K562 (cell line): Measurements from ENCODE around the gene CPED1. TPM values are rescaled to one million over a fixed set of nuclear protein-coding genes. Genes with fewer than 3 reads are reported as not detected.

ENCODE experiments used
- ATAC-seq: fragments of 200-7000 bp; cut with Tn5 transposase; 3 replicates; pipeline ENCODE4 v1.9.1; 2020; ENCODE audit warnings: moderate library complexity
- BruUV-seq: library from RNA; stranded (reverse); fragments of 400-500 nt; replicated peaks from 2 replicates; lab custom pipeline; 2021; lab: Mats Ljungman, UMichigan
- CTCF ChIA-PET: fragments of 300-600 bp; formaldehyde crosslinking; extraction: SDS; loops from one replicate; lab custom pipeline; 2021; ENCODE audit warnings: low intra/inter-chr PET ratio; lab: Yijun Ruan, JAX
- POLR2A ChIA-PET: fragments of 300-600, 350-650 bp; sonication (Branson Sonifier 250); formaldehyde crosslinking; extraction: SDS; loops from one replicate; lab custom pipeline; 2021; ENCODE audit warnings: antibody characterized with exemption, inconsistent platforms; lab: Yijun Ruan, JAX
- DNase-seq, 4 experiments: peaks; one replicate each; pipeline versions ENCODE4 v3.0.0 to v3.0.0-alpha.2; 2011 to 2018; ENCODE audit warnings: low spot score in 3 of 4, mixed read lengths in 3 of 4; ENCODE audit errors: extremely low read depth in 1 of 4
- FAIRE-seq: peaks from 2 replicates; lab custom pipeline; 2011; peaks lifted over from hg19 to GRCh38; lab: Jason Lieb, UNC
- H2AFZ ChIP-seq: 2 replicates; pipeline ENCODE4 v1.6.0; 2011; ENCODE audit warnings: low read depth, low read length, control low read depth, inconsistent platforms
- H3K27ac ChIP-seq: fragments of 200-600 bp; 3 replicates; pipeline ENCODE4 v1.8.0; 2011; ENCODE audit warnings: low read depth, mild to moderate bottlenecking, control low read depth, inconsistent platforms, low read length, moderate library complexity, mixed read lengths; ENCODE audit errors: extremely low read depth
- H3K27me3 ChIP-seq, 2 experiments: fragments of 300-600 bp in 1 of 2; 2 replicates in 1 of 2; 3 replicates in 1 of 2; pipeline versions ENCODE4 v1.6.0 to v1.8.0; 2011; ENCODE audit warnings: inconsistent platforms in 2 of 2, low read length in 2 of 2, mild to moderate bottlenecking in 1 of 2, mixed read lengths in 1 of 2, moderate library complexity in 1 of 2; ENCODE audit not compliant: control insufficient read depth in 2 of 2, insufficient read depth in 2 of 2
- H3K36me3 ChIP-seq: fragments of 300-600 bp; 3 replicates; pipeline ENCODE4 v1.8.0; 2011; ENCODE audit warnings: mild to moderate bottlenecking, low read length, inconsistent platforms; ENCODE audit not compliant: control insufficient read depth, insufficient read depth
- H3K4me1 ChIP-seq, 2 experiments: fragments of 200-600 bp in 1 of 2; replicated peaks in 1 of 2; 2 replicates in 1 of 2; 3 replicates in 1 of 2; pipeline versions ENCODE4 v1.5.1 to v1.8.0; 2011; ENCODE audit warnings: inconsistent platforms in 2 of 2, low read length in 2 of 2, mild to moderate bottlenecking in 1 of 2, mixed read lengths in 1 of 2, moderate library complexity in 1 of 2; ENCODE audit not compliant: control insufficient read depth in 2 of 2, insufficient read depth in 2 of 2
- H3K4me2 ChIP-seq: 2 replicates; pipeline ENCODE4 v1.6.1; 2011; ENCODE audit warnings: low read length, control low read depth, inconsistent platforms, mixed read lengths; ENCODE audit not compliant: insufficient read depth
- H3K4me3 ChIP-seq: fragments of 200-600 bp; sonication (generic), shearing (Covaris generic); 2 replicates; pipeline ENCODE4 v1.5.1; 2016; ENCODE audit warnings: control low read depth, inconsistent platforms
- H3K79me2 ChIP-seq: fragments of 200-600 bp; 3 replicates; pipeline ENCODE4 v1.8.0; 2011; ENCODE audit warnings: low read length, inconsistent platforms; ENCODE audit not compliant: control insufficient read depth, insufficient read depth
- H3K9ac ChIP-seq, 2 experiments: 2 replicates each; pipeline versions ENCODE4 v1.6.0 to v1.6.1; 2011; ENCODE audit warnings: low read depth in 2 of 2, low read length in 2 of 2, control low read depth in 1 of 2, inconsistent platforms in 1 of 2, mild to moderate bottlenecking in 1 of 2, mixed read lengths in 1 of 2; ENCODE audit not compliant: insufficient read depth in 1 of 2
- H3K9me1 ChIP-seq: one replicate; pipeline ENCODE4 v1.6.0; 2011; ENCODE audit warnings: inconsistent platforms, mild to moderate bottlenecking, low read length, moderate library complexity; ENCODE audit not compliant: control insufficient read depth, insufficient read depth
- H3K9me3 ChIP-seq: replicated peaks from 2 replicates; pipeline ENCODE4 v1.5.1; 2011; ENCODE audit warnings: low read depth, low read length, inconsistent platforms; ENCODE audit not compliant: control insufficient read depth, insufficient read depth
- H4K20me1 ChIP-seq: replicated peaks from 2 replicates; pipeline ENCODE4 v1.6.1; 2011; ENCODE audit warnings: low read length, inconsistent platforms, mixed read lengths; ENCODE audit not compliant: control insufficient read depth, insufficient read depth
- CEBPG ChIP-seq, 3 experiments: fragments of 200-800 bp in 1 of 3; sonication (Bioruptor generic) in 1 of 3; sonication (generic) in 1 of 3; formaldehyde crosslinking in 1 of 3; IDR thresholded peaks in 2 of 3; conservative IDR thresholded peaks in 1 of 3; 2 replicates each; pipeline versions ENCODE4 v1.6.1 to v1.8.0; 2016 to 2022; ENCODE audit warnings: missing compliant biosample characterization in 2 of 3, missing genetic modification characterization in 2 of 3, mild to moderate bottlenecking in 1 of 3, missing genetic modification reagents in 1 of 3
- ELF2 ChIP-seq: fragments of 250-450 bp; sonication (Bioruptor Pico); IDR thresholded peaks from 2 replicates; pipeline ENCODE4 v1.5.0; 2021; ENCODE audit warnings: mild to moderate bottlenecking
- HEY1 ChIP-seq: fragments of 250-450 bp; sonication (Bioruptor Pico); IDR thresholded peaks from 2 replicates; pipeline ENCODE4 v1.5.0; 2020; ENCODE audit warnings: mild to moderate bottlenecking, moderate library complexity, borderline replicate concordance
- KAT7 ChIP-seq: sonication (generic); formaldehyde crosslinking; IDR thresholded peaks from 2 replicates; pipeline ENCODE4 v1.8.0; 2022; ENCODE audit warnings: missing genetic modification reagents, mild to moderate bottlenecking, borderline replicate concordance
- MECOM ChIP-seq: fragments of 250-450 bp; sonication (Bioruptor Pico); IDR thresholded peaks from 2 replicates; pipeline ENCODE4 v1.8.0; 2022; ENCODE audit warnings: inconsistent platforms
- NFE2 ChIP-seq: IDR thresholded peaks from 2 replicates; pipeline ENCODE4 v1.6.1; 2014; ENCODE audit warnings: antibody characterized with exemption, low read depth
- POLR2A ChIP-seq: fragments of 450-650 bp; conservative IDR thresholded peaks from 2 replicates; pipeline ENCODE4 v1.6.1; 2016
- POLR3A ChIP-seq: IDR thresholded peaks from 2 replicates; pipeline ENCODE4 v1.6.1; 2011; ENCODE audit warnings: borderline replicate concordance, mild to moderate bottlenecking, moderate library complexity; ENCODE audit not compliant: insufficient read length, insufficient read depth; ENCODE audit errors: extremely low read depth
- TEAD2 ChIP-seq: fragments of 450-650 bp; IDR thresholded peaks from 2 replicates; pipeline ENCODE4 v1.6.1; 2016; ENCODE audit warnings: missing genetic modification characterization, control low read depth, missing compliant biosample characterization
- ZNF133 ChIP-seq: fragments of 250-450 bp; sonication (Bioruptor Pico); IDR thresholded peaks from 2 replicates; pipeline ENCODE4 v1.4.0; 2020; ENCODE audit warnings: mild to moderate bottlenecking
- WGBS: fragments of 100-300 bp; shearing (Covaris generic); methylation state at CpG from one replicate; pipeline ENCODE4 v1.1.6; 2016; ENCODE audit warnings: low coverage, mixed read lengths; ENCODE audit not compliant: insufficient coverage; ENCODE audit errors: missing lambda C conversion rate; 5-methylcytosine and 5-hydroxymethylcytosine counted together
- in situ Hi-C: fragments of 300-500 bp; cut with MboI; formaldehyde crosslinking; loops from 4 replicates; pipeline ENCODE4 v1.15.0; 2018; ENCODE audit warnings: inconsistent platforms, mixed read lengths
- intact Hi-C: fragments of 100-400 bp; cut with micrococcal nuclease; formaldehyde crosslinking; loops from 2 replicates; pipeline ENCODE4 v1.14.2; 2022
- polyA plus RNA-seq, 8 experiments: library from polyadenylated mRNA; depleted of rRNA in 4 of 8; stranded (reverse) in 5 of 8; unstranded in 3 of 8; fragments of >200 nt; fragmentation: Nextera tagmentation in 2 of 8; fragmentation: Illumina TruSeq in 1 of 8; extraction: Ambion mirVana in 2 of 8; extraction: Trizol in 1 of 8; gene quantifications; 2 replicates each; pipeline versions ENCODE4 v1.2.1 to v1.2.3, GENCODE V29; 2011 to 2014; ENCODE audit warnings: inconsistent platforms in 1 of 8, missing spikeins in 1 of 8
- total RNA-seq, 7 experiments: library from RNA; depleted of rRNA in 6 of 7; stranded (reverse); fragments of >200 nt in 6 of 7; fragmentation: Illumina TruSeq in 2 of 7; extraction: Trizol in 2 of 7; gene quantifications; 2 replicates each; pipeline versions ENCODE4 v1.2.1 to v1.2.3, GENCODE V29; 2011 to 2021; ENCODE audit warnings: low replicate concordance in 1 of 7
- TF ChIP-seq, protein P1 (sequence below), 2 experiments: IDR thresholded peaks in 1 of 2; conservative IDR thresholded peaks in 1 of 2; 2 replicates each; pipeline ENCODE4 v1.6.1; 2016; ENCODE audit warnings: low read depth in 2 of 2, mild to moderate bottlenecking in 1 of 2, missing compliant biosample characterization in 1 of 2, missing genetic modification characterization in 1 of 2, moderate library complexity in 1 of 2

The CPED1 gene
- total and polyA plus RNA-seq, 9 of the 15 experiments (the other 6 are each of a cell fraction or from before 2014, with no cell fraction given) = 195 to 393 (median 290) TPM

DNA sequence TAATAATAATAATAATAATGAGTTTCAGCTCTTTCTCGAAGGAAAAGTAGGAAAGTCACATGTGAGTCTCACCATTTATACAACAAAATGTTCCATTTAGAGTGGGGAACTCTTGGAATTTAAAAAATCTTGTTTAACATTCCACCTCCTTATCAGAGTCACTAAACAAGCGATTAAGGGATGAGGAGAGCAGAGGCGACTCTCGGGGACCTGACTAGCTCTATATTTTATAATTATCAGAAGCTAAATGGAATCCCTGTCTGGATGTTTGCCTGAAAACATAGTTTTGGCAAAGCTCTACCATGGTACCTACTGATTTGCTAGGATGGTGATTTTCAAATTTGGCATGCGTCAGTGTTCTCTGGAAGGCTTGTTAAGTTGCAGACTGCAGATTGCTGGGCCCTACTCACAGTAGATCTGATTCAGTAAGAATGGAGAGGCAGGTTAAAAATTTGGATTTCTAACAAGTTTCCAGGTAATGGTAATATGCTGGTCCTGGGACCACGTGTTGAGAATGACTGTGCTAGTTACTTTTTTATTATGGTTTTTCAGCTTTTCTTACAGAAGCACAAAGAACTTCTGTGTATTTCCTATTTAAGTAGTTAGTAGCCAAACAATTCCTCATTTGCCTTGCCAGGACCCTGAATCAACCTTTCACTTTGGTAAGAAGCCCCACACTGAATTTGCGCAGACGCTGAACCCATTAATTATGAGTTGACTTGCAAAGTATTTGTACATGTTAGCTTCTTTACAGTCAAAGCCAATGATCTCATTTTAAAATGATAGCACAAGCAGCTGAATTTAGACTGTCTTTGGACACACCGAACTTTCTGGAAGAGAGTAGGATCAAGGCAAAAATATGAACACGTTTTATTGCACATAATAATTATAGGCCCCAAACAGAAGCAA, 39.5 kb downstream of the CPED1 start:
- POLR2A ChIA-PET = interaction anchor here (1.9 to 3.1 kb wide), 5 partner anchors 11 to 38 kb away, joined by 6 to 21 read pairs (median 7); no protein-coding TSS in a partner anchor
- ATAC-seq = no peak
- H3K9ac ChIP-seq = peak overlapping the region in 1 of 2 experiments; percentile 6; a peak in 1 of 4 replicates
- peak overlapping the region; percentile 45; the same call in 2 of the 3 replicates for H3K27ac ChIP-seq
- CTCF ChIA-PET = no interaction called here
- no peak for DNase-seq
- no peaks in the 10 kb centered on the region for H3K27me3 ChIP-seq
- no peaks in the 10 kb centered on the region for H3K9me3 ChIP-seq
- TF ChIP-seq POLR2A (0 out of 2 replicates have a peak, but pooled peaks have one; percentile 20), POLR3A (no peak), TEAD2 (tag) (0 out of 2 replicates have a peak, but pooled peaks have one; percentile 17), ELF2 (CRISPR knock-in tag) (no peak), ZNF133 (CRISPR knock-in tag) (no peak), NFE2 (0 out of 2 replicates have a peak, but pooled peaks have one; percentile 9), HEY1 (CRISPR knock-in tag) (no peak), CEBPG (CRISPR knock-in tag; IDR thresholded peaks at IDR 0.05) (no peak), CEBPG (tag; conservative IDR thresholded peaks at IDR 0.05 in 1 of 2, IDR thresholded peaks at IDR 0.05 in 1 of 2) (0 out of 4 replicates have a peak, but pooled peaks of 1 of the 2 experiments have one; percentile 21), KAT7 (CRISPR knock-in tag) (no peak), MECOM (CRISPR knock-in tag) (peak; percentile 48; the same call in 1 of the 2 replicates)
- TF ChIP-seq, protein P1, sequence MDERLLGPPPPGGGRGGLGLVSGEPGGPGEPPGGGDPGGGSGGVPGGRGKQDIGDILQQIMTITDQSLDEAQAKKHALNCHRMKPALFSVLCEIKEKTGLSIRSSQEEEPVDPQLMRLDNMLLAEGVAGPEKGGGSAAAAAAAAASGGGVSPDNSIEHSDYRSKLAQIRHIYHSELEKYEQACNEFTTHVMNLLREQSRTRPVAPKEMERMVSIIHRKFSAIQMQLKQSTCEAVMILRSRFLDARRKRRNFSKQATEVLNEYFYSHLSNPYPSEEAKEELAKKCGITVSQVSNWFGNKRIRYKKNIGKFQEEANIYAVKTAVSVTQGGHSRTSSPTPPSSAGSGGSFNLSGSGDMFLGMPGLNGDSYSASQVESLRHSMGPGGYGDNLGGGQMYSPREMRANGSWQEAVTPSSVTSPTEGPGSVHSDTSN (CRISPR knock-in tag; IDR thresholded peaks at IDR 0.05; ENCODE audit: low read depth) = no peak
- TF ChIP-seq, protein P1 (tag; conservative IDR thresholded peaks at IDR 0.05; ENCODE audit: low read depth) = peak; percentile 33
- peaks cover 3 to 63% of the 10 kb centered on the region in 2 experiments; a peak in 4 of 5 replicates for H3K4me1 ChIP-seq
- 78% methylated on average over 10 of the region's 10 CpGs for WGBS
- no peak overlapping the region for H3K4me3 ChIP-seq
- no peak overlapping the region for H2AFZ ChIP-seq
- peaks cover 99% of the 10 kb centered on the region for H3K79me2 ChIP-seq
- no peaks in the 10 kb centered on the region for H4K20me1 ChIP-seq
- H3K9me1 ChIP-seq = no peaks in the 10 kb centered on the region
- peak overlapping the region; percentile 23; the same call in 1 of the 2 replicates for H3K4me2 ChIP-seq
- in situ Hi-C loops (no loop called here), intact Hi-C loops (no loop called here)
- peaks cover 85% of the 10 kb centered on the region for H3K36me3 ChIP-seq
- BruUV-seq = no TSS peak
- no peak for FAIRE-seq
